MM.1S (cell line): ENCODE measurements around the gene POFUT2.

ENCODE experiments used
- EZH2 ChIP-seq: fragments of 300-600 bp; sonication (generic); optimal IDR thresholded peaks from 2 replicates; pipeline ENCODE3; 2017; ENCODE audit warnings: low read depth, mild to moderate bottlenecking, antibody characterized with exemption, low read length, mixed read lengths
- TF ChIP-seq, protein P1 (sequence below): fragments of 300-600 bp; sonication (generic); IDR thresholded peaks from 2 replicates; pipeline ENCODE4 v1.5.1; 2016; ENCODE audit warnings: antibody characterized with exemption, low read length, mixed read lengths

DNA sequence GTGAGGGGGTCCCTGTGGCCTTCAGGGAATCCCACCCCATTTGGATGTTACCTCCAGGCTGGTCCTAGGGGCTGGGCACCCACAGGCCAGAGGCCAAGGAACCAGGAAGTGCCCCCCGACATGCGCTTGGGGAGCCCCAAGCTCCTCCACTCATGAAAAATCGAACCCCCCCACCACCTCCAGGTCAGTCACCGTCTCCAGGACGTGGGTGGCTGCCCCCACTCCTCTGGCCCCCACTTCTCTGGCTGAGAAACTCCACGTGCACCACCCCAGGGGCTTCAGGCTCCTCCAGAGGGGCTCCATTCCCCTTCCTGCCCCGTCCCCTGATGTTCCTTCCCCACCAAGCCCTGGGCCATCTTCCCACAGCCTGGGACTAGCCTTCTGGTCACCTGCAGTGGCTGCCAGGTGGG is 30.5 kb upstream of the POFUT2 start:
- TF ChIP-seq EZH2 = no peak
- TF ChIP-seq, protein P1, sequence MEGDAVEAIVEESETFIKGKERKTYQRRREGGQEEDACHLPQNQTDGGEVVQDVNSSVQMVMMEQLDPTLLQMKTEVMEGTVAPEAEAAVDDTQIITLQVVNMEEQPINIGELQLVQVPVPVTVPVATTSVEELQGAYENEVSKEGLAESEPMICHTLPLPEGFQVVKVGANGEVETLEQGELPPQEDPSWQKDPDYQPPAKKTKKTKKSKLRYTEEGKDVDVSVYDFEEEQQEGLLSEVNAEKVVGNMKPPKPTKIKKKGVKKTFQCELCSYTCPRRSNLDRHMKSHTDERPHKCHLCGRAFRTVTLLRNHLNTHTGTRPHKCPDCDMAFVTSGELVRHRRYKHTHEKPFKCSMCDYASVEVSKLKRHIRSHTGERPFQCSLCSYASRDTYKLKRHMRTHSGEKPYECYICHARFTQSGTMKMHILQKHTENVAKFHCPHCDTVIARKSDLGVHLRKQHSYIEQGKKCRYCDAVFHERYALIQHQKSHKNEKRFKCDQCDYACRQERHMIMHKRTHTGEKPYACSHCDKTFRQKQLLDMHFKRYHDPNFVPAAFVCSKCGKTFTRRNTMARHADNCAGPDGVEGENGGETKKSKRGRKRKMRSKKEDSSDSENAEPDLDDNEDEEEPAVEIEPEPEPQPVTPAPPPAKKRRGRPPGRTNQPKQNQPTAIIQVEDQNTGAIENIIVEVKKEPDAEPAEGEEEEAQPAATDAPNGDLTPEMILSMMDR = no peak
